IMR-90 (cell line): Measurements from ENCODE around the gene KIAA0319L. TPM values are rescaled to one million over a fixed set of nuclear protein-coding genes. Genes with fewer than 3 reads are reported as not detected.

ENCODE experiments used
- ATAC-seq: fragments of 200-7000 bp; cut with Tn5 transposase; 2 replicates; pipeline ENCODE4 v1.9.1; 2020; ENCODE audit warnings: low read depth, mild to moderate bottlenecking, moderate library complexity
- BruUV-seq: library from RNA; stranded (reverse); fragments of 400-500 nt; replicated peaks from 2 replicates; lab custom pipeline; 2021; lab: Mats Ljungman, UMichigan
- CTCF ChIA-PET: fragments of 300-600 bp; formaldehyde crosslinking; extraction: SDS; loops from one replicate; lab custom pipeline; 2021; ENCODE audit warnings: antibody characterized with exemption; lab: Yijun Ruan, JAX
- POLR2A ChIA-PET: fragments of 300-600 bp; sonication (Branson Sonifier 250); formaldehyde crosslinking; loops from one replicate; lab custom pipeline; 2022; ENCODE audit warnings: antibody characterized with exemption; ENCODE audit not compliant: unreplicated experiment; lab: Charles Lee
- DNase-seq: peaks from one replicate; pipeline ENCODE4 v3.0.0; 2013
- H2AFZ ChIP-seq: replicated peaks from 2 replicates; pipeline ENCODE3; 2013; ENCODE audit warnings: low read length, mild to moderate bottlenecking; ENCODE audit not compliant: poor library complexity
- H2AK5ac ChIP-seq: 2 replicates; pipeline ENCODE4 v1.6.1; 2013; ENCODE audit warnings: low read depth, low read length, inconsistent platforms
- H2AK9ac ChIP-seq: replicated peaks from 2 replicates; pipeline ENCODE3; 2013; ENCODE audit warnings: mild to moderate bottlenecking, low read depth, low read length, moderate library complexity; ENCODE audit not compliant: poor library complexity
- H2BK120ac ChIP-seq: 2 replicates; pipeline ENCODE4 v1.6.1; 2013; ENCODE audit warnings: low read depth, low read length, inconsistent platforms
- H2BK15ac ChIP-seq: 3 replicates; pipeline ENCODE4 v1.6.1; 2013; ENCODE audit warnings: low read depth, low read length, inconsistent platforms
- H2BK20ac ChIP-seq: 2 replicates; pipeline ENCODE4 v1.6.1; 2013; ENCODE audit warnings: low read depth, mild to moderate bottlenecking, inconsistent platforms, low read length, moderate library complexity
- H2BK5ac ChIP-seq: 2 replicates; pipeline ENCODE4 v1.6.1; 2013; ENCODE audit warnings: mild to moderate bottlenecking, low read depth, low read length, inconsistent platforms; ENCODE audit not compliant: poor library complexity, severe bottlenecking
- H3K14ac ChIP-seq: replicated peaks from 2 replicates; pipeline ENCODE4 v1.6.1; 2013; ENCODE audit warnings: low read depth, low read length, inconsistent platforms
- H3K18ac ChIP-seq: 2 replicates; pipeline ENCODE4 v1.6.1; 2013; ENCODE audit warnings: low read depth, low read length, control low read depth
- H3K23ac ChIP-seq: 2 replicates; pipeline ENCODE4 v1.6.1; 2013; ENCODE audit warnings: low read depth, low read length, inconsistent platforms
- H3K27ac ChIP-seq: 2 replicates; pipeline ENCODE4 v1.5.1; 2013; ENCODE audit warnings: mild to moderate bottlenecking, control low read depth, low read length; ENCODE audit not compliant: insufficient read depth
- H3K27me3 ChIP-seq: 2 replicates; pipeline ENCODE4 v1.6.1; 2013; ENCODE audit warnings: low read length; ENCODE audit not compliant: control insufficient read depth, insufficient read depth
- H3K36me3 ChIP-seq: 2 replicates; pipeline ENCODE4 v1.6.1; 2013; ENCODE audit warnings: low read length, mixed read lengths; ENCODE audit not compliant: control insufficient read depth, insufficient read depth
- H3K4ac ChIP-seq: 2 replicates; pipeline ENCODE4 v1.6.1; 2013; ENCODE audit warnings: low read depth, low read length, inconsistent platforms
- H3K4me1 ChIP-seq: 2 replicates; pipeline ENCODE4 v1.6.1; 2013; ENCODE audit warnings: low read length, mixed read lengths; ENCODE audit not compliant: control insufficient read depth, insufficient read depth
- H3K4me2 ChIP-seq: 2 replicates; pipeline ENCODE4 v1.6.1; 2013; ENCODE audit warnings: low read depth, mild to moderate bottlenecking, control low read depth, low read length, moderate library complexity
- H3K4me3 ChIP-seq: 2 replicates; pipeline ENCODE4 v1.5.1; 2013; ENCODE audit warnings: low read depth, mild to moderate bottlenecking, control low read depth, low read length, moderate library complexity; ENCODE audit not compliant: insufficient read depth
- H3K56ac ChIP-seq: 2 replicates; pipeline ENCODE4 v1.6.1; 2013; ENCODE audit warnings: low read length, inconsistent platforms; ENCODE audit not compliant: insufficient read depth; ENCODE audit errors: extremely low read depth
- H3K79me1 ChIP-seq, 2 experiments: 2 replicates each; pipeline ENCODE4 v1.6.1; 2013; ENCODE audit warnings: low read length in 2 of 2, inconsistent platforms in 1 of 2, low read depth in 1 of 2
- H3K9ac ChIP-seq: 2 replicates; pipeline ENCODE4 v1.6.1; 2013; ENCODE audit warnings: low read depth, low read length, control low read depth
- H3K9me1 ChIP-seq: 2 replicates; pipeline ENCODE4 v1.6.1; 2013; ENCODE audit warnings: low read length, inconsistent platforms; ENCODE audit not compliant: insufficient read depth
- H3K9me3 ChIP-seq: 2 replicates; pipeline ENCODE4 v1.6.1; 2013; ENCODE audit warnings: low read length; ENCODE audit not compliant: control insufficient read depth, insufficient read depth
- H4K20me1 ChIP-seq: 2 replicates; pipeline ENCODE4 v1.6.1; 2013; ENCODE audit warnings: low read length, inconsistent platforms; ENCODE audit not compliant: insufficient read depth
- H4K5ac ChIP-seq: 2 replicates; pipeline ENCODE4 v1.6.1; 2013; ENCODE audit warnings: mild to moderate bottlenecking, low read depth, low read length, control low read depth
- H4K8ac ChIP-seq, 2 experiments: 2 replicates each; pipeline ENCODE4 v1.6.1; 2013; ENCODE audit warnings: low read depth in 2 of 2, low read length in 2 of 2, control low read depth in 1 of 2, inconsistent platforms in 1 of 2
- H4K91ac ChIP-seq: 2 replicates; pipeline ENCODE4 v1.6.1; 2013; ENCODE audit warnings: low read depth, low read length, inconsistent platforms; ENCODE audit not compliant: insufficient read depth
- MAZ ChIP-seq: IDR thresholded peaks from 2 replicates; pipeline ENCODE4 v1.6.1; 2012; ENCODE audit warnings: low read depth, mild to moderate bottlenecking, low read length, improper control_type of control experiment, moderate library complexity, borderline replicate concordance
- WGBS, 2 experiments: methylation state at CpG; one replicate each; pipeline versions ENCODE4 v1.1.5 to v1.1.7; 2013; ENCODE audit warnings: missing lambda C conversion rate in 2 of 2; ENCODE audit not compliant: insufficient read length in 1 of 2; ENCODE audit errors: extremely low coverage in 2 of 2; 5-methylcytosine and 5-hydroxymethylcytosine counted together
- dilution Hi-C: fragments of 300-500 bp; cut with HindIII; formaldehyde crosslinking; loops from one replicate; pipeline ENCODE4 v1.14.3; 2018; ENCODE audit warnings: low sequenced_read_pairs; ENCODE audit not compliant: unreplicated experiment
- in situ Hi-C: fragments of 300-500 bp; cut with MboI; formaldehyde crosslinking; loops from 3 replicates; pipeline ENCODE4 v1.14.3; 2019; ENCODE audit warnings: low sequenced_read_pairs, inconsistent platforms, mixed read lengths
- intact Hi-C: fragments of 100-400 bp; cut with micrococcal nuclease; formaldehyde crosslinking; loops from 2 replicates; pipeline ENCODE4 v1.10.0; 2022
- polyA plus RNA-seq, 3 experiments: library from polyadenylated mRNA; depleted of rRNA; stranded (reverse); fragments of >200 nt; gene quantifications; 2 replicates each; pipeline ENCODE4 v1.2.3, GENCODE V29; 2012; ENCODE audit warnings: low replicate concordance in 1 of 3
- total RNA-seq: library from RNA; depleted of rRNA; stranded (reverse); fragments of >200 nt; gene quantifications from 2 replicates; pipeline ENCODE4 v1.2.3, GENCODE V29; 2012

KIAA0319L gene
- total and polyA plus RNA-seq, 2 of the 4 experiments (the other 2 are of a cell fraction) = 38.0 to 49.8 TPM

GRCh38 chr1:35506960-35507912, 50.0 kb downstream of the KIAA0319L start:
- POLR2A ChIA-PET = no interaction called here
- H4K20me1 ChIP-seq = peaks cover 11% of the 10 kb centered on the region; the same call in 1 of the 2 replicates

More at GRCh38 chr1:35506960-35507912, 50.0 kb downstream of the KIAA0319L start:
- H3K36me3 ChIP-seq = peaks cover 2% of the 10 kb centered on the region; the same call in 1 of the 2 replicates
- no peak overlapping the region for H2BK15ac ChIP-seq
- in situ Hi-C loops = no loop called here
- no peak overlapping the region for H4K5ac ChIP-seq
- H3K56ac ChIP-seq = no peak overlapping the region
- no peak overlapping the region for H3K18ac ChIP-seq
- no peak overlapping the region for H2BK120ac ChIP-seq
- ATAC-seq (no peak), DNase-seq (no peak)
- H2AFZ ChIP-seq = no peak overlapping the region
- CTCF ChIA-PET = interaction anchor here (0.9 to 1.4 kb wide), 2 partner anchors 17 to 55 kb away, joined by 3 to 4 read pairs; no protein-coding TSS in a partner anchor
- peaks cover 9% of the 10 kb centered on the region for H3K9me1 ChIP-seq
- H4K8ac ChIP-seq = no peak overlapping the region
- no peak for TF ChIP-seq MAZ
- H3K23ac ChIP-seq = no peak overlapping the region
- intact Hi-C loops = no loop called here
- no TSS peak for BruUV-seq
- H2AK9ac ChIP-seq = no peak overlapping the region
- no peak overlapping the region for H3K4me3 ChIP-seq
- H3K4me1 ChIP-seq = peaks cover 9% of the 10 kb centered on the region
- no peaks in the 10 kb centered on the region for H3K9me3 ChIP-seq
- no CpG with 5 or more reads among the region's 3 CpGs for WGBS, 2 experiments
- dilution Hi-C loops = no loop called here
- no peak overlapping the region for H2AK5ac ChIP-seq
- no peaks in the 10 kb centered on the region for H3K27me3 ChIP-seq
- H3K79me1 ChIP-seq = peaks cover 19 to 46% of the 10 kb centered on the region in 2 experiments; a peak in 3 of 4 replicates
- H3K27ac ChIP-seq = no peak overlapping the region
- no peak overlapping the region for H3K4ac ChIP-seq
- H2BK5ac ChIP-seq = no peak overlapping the region
- no peak overlapping the region for H3K14ac ChIP-seq
- H3K9ac ChIP-seq = no peak overlapping the region
- no peak overlapping the region for H2BK20ac ChIP-seq
- H4K91ac ChIP-seq = no peak overlapping the region
- no peak overlapping the region for H3K4me2 ChIP-seq
